ENCODE results near the gene TBC1D16.
A peak's percentile ranks its signal among the peaks of the same experiment; 100 is the strongest.

Gene TBC1D16

DNA sequence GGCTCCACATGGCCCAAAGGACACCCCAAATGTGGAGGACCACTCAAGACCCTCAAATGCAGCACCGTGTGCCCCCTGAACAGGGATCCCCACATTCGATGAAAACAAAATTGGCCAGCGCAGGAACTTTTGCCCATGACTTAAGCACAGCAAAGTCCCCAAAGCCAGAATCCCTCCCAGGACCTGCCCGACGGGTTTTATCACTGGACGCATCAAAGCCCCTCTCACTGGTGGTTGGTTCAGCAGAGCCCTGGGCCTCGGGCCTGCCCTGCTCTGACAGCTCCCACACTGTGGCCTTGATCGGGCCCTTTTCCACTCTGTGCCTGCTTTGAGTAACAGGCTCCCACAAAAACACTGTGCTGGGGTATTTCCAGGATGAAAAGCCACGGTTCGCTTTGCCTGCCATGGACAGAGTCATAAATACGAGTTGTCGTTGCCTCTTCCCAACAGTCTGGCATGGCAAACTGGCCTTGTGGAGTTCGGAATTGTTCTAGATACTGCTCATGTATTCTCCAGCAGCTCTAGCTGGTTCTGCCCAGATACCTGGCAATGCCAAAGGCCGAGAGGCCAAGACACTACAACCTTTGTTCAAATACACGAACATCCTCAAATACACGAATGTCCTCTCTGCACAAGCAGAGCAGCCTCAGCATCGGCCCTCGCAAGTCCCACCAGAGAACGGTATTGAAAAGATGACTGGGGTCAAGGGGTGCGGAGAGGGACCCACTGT lies 46.4 kb downstream of the TBC1D16 start:
- TF ChIP-seq, protein P1, sequence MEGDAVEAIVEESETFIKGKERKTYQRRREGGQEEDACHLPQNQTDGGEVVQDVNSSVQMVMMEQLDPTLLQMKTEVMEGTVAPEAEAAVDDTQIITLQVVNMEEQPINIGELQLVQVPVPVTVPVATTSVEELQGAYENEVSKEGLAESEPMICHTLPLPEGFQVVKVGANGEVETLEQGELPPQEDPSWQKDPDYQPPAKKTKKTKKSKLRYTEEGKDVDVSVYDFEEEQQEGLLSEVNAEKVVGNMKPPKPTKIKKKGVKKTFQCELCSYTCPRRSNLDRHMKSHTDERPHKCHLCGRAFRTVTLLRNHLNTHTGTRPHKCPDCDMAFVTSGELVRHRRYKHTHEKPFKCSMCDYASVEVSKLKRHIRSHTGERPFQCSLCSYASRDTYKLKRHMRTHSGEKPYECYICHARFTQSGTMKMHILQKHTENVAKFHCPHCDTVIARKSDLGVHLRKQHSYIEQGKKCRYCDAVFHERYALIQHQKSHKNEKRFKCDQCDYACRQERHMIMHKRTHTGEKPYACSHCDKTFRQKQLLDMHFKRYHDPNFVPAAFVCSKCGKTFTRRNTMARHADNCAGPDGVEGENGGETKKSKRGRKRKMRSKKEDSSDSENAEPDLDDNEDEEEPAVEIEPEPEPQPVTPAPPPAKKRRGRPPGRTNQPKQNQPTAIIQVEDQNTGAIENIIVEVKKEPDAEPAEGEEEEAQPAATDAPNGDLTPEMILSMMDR (IDR thresholded peaks at IDR 0.05; ENCODE audit: low read depth, low read length), result no peak
- no peak overlapping the region for H3K4me3 ChIP-seq (ENCODE audit: low read depth, low read length)

DNA sequence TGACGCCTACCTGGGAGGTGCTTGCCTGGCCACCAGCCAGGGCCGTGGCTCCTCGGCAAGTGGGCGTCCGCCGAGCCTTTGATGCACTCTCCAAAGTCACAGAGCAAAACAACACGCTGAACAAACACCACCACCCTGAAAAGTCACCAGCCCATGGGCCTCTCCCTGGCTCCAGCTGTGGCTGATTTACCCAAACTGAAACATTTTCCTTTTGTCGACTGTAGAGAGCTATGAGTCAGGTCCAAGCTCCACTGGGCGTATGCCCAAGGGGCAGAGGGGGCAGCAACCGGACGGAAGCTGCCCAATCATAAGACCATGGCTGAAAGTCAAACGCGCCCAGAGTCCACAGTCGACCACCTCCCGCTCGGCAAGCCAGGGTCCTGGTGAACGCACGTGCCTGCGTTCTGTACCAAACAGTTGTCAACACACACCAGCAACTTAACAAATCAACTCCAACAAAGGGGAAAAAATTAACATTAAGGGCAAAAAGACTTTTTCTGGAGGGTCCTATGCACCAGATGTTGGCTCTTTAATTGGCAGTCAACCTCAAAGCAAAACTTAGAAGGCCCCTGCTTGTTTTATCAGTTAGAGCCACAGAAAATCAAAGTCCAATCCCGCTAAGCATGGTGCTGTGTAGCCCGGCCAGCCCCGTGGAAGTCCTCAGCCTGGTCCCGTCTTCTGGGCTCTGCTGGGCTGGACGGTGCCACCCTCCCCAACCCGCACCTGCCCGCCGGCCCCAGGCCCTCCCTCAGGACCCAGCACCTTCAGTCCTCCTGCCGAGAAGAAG lies 47.3 kb downstream of the TBC1D16 start:
- peak overlapping the region; percentile 40 for H3K4me3 ChIP-seq (ENCODE audit: low read depth, low read length)

DNA sequence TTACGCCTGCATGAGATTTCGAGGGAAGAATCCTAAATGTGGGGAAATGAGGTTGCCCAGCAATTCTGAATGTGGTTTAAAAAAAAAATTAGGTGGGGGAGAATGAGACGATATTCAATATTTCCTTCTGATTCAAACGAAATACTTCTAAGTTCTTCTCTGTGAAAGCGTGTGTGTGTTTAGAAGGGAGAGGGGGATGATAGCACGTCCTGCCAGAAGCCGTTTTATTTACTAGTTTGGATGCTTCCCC lies 47.8 kb downstream of the TBC1D16 start:
- TF ChIP-seq, protein P1 (IDR thresholded peaks at IDR 0.05; ENCODE audit: low read depth, low read length), result no peak
- H3K4me3 ChIP-seq (ENCODE audit: low read depth, low read length), result peak overlapping the region; percentile 40

More for the DNA sequence above, 47.3 kb downstream of the TBC1D16 start:
- TF ChIP-seq, protein P1 (IDR thresholded peaks at IDR 0.05; ENCODE audit: low read depth, low read length), result no peak

DNA sequence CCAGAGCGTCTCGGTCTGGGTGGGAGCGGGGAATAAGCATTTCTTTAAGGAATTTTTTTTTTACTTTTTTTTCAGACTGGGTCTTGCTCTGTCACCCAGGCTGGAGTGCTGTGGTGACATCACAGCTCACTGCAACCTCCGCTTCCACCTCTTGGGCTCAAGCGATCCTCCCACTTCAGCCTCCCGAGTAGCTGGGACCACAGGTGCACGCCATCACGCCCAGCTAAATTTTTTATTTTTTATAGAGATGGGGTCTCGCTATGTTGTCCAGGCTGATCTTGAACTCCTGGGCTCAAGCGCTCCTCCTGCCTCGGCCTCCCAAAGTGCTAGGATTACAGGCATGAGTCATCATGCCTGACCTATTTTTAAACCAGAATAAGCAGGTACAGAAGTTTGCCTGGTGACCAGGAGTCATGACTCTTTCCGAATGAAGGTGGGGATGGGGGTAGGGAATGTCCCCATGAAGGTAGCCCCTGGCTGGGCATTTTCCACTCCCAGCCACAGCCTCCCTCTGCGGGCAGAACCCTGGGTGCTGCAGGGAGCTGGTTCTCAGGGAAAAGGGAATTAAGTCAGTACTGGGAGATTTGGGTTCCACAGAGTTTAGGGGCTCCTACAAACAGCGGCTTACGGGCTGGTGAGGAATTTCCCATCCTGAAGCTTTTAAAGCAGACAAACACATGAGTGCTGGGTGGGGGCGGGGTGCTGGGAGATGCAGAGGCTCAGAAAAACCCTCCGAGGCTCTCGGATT lies 48.3 kb downstream of the TBC1D16 start:
- TF ChIP-seq, protein P1 (IDR thresholded peaks at IDR 0.05; ENCODE audit: low read depth, low read length), result no peak
- no peak overlapping the region; the same call in 1 of the 2 replicates for H3K4me3 ChIP-seq (ENCODE audit: low read depth, low read length)

DNA sequence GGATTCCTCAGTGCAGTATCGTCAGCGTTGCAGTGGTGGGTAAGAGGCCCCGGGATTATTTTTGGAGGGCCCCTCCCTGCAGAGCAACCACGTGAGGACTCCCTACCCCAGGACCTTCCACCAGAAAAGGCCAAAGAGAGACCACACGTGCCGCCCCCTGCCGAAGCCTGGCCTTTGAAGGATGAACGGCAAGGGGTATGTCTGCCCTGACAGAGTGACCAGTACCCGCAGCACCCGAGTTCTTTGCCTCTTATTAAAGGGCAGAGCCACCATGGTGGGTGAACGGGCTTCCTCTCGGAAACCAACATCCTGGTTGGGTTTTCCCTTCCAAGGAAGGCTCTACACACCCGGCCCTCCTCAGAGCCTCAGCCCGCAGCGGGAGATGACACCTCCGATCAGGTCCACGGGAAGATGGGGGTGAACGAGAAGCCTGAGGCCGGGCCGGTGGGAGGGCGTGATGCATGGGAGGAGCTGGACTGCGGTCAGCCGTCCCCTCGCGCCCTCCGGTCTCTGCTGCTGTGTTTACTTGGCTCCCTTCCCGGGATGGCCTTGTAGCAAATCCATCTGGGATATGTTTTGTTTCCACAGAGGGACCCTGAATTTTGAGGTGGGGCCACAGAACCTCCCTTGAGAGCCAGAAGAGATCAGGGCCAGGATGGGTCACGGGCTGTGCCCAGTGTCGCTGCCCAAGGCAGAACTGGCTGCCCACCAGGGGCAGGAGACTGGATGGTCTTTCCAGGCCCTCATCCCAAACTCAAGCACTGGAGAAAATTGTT lies 49.1 kb downstream of the TBC1D16 start:
- H3K4me3 ChIP-seq (ENCODE audit: low read depth, low read length), result no peak overlapping the region
- TF ChIP-seq, protein P1 (IDR thresholded peaks at IDR 0.05; ENCODE audit: low read depth, low read length), result no peak

DNA sequence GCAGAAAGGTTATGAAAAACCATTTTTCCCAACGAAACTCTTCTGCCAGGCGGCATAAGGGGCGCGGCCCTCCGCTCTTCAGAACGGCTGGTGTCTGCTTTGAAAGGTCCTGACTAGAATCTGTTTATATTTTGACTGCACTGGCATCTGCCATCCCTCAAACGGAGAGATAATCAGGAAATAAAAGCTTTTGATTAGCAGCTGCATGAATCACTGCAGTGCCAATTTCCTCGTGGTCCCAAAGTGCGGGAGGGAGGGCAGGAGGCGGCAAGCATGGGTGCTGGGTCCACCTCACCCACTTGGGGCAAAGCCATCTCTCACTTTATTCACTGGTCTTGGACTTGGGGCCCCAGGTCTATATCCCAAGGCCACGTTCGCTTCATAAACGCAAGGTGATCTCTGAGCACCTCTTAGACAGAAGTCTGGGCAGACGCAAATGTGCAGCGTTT lies 49.7 kb downstream of the TBC1D16 start:
- TF ChIP-seq, protein P1 (IDR thresholded peaks at IDR 0.05; ENCODE audit: low read depth, low read length), result no peak

More for the DNA sequence above, 49.7 kb downstream of the TBC1D16 start:
- H3K4me3 ChIP-seq (ENCODE audit: low read depth, low read length), result no peak overlapping the region

All from WI38 (cell line).